Tibial artery (tissue), 4 donors: Measurements from ENCODE around the gene SPRY1.

Experiments used
- DNase-seq, 2 donors: peaks; one replicate each; pipeline ENCODE4 v3.0.0-alpha.2; 2019
- H3K27ac ChIP-seq, 2 donors: fragments of 200-600 bp; sonication (generic) in 1 of 2; 1 replicate in 1 of 2; 2 replicates in 1 of 2; pipeline ENCODE4 v1.5.1; 2018 to 2019; ENCODE audit warnings: mild to moderate bottlenecking in 1 of 2
- H3K27me3 ChIP-seq, 2 donors: fragments of 200-600 bp; sonication (generic) in 1 of 2; one replicate each; pipeline versions ENCODE4 v1.5.1 to v1.6.0; 2016 to 2019
- H3K36me3 ChIP-seq, 3 donors: fragments of 200-600 bp; sonication (generic) in 2 of 3; one replicate each; pipeline ENCODE4 v1.5.1; 2016 to 2019; ENCODE audit warnings: mild to moderate bottlenecking in 2 of 3
- H3K4me1 ChIP-seq, 4 donors: fragments of 200-600 bp; sonication (generic) in 2 of 4; 1 replicate in 3 of 4; 2 replicates in 1 of 4; pipeline ENCODE4 v1.5.1; 2016 to 2019
- H3K4me3 ChIP-seq, 2 donors: fragments of 200-600 bp; sonication (generic) in 1 of 2; 1 replicate in 1 of 2; 2 replicates in 1 of 2; pipeline ENCODE4 v1.5.1; 2018 to 2019; ENCODE audit warnings: mild to moderate bottlenecking in 2 of 2
- H3K9me3 ChIP-seq, 3 donors: fragments of 200-600 bp; sonication (generic) in 1 of 3; one replicate each; pipeline ENCODE4 v1.5.1; 2016 to 2019
- CTCF ChIP-seq, 2 experiments: fragments of 200-600 bp in 1 of 2; fragments of 450-650 bp in 1 of 2; IDR thresholded peaks; one replicate each; pipeline ENCODE4 v1.5.1; 2017 to 2019; ENCODE audit warnings: antibody characterized with exemption in 2 of 2, mild to moderate bottlenecking in 1 of 2, moderate library complexity in 1 of 2
- intact Hi-C: fragments of 100-400 bp; cut with DNase I; formaldehyde crosslinking; loops from one replicate; pipeline ENCODE4 v1.15.0; 2023; ENCODE audit warnings: low total_unique reads

The SPRY1 gene

GRCh38 chr4:123427951-123428350, 31.4 kb downstream of the SPRY1 start:
- H3K36me3 ChIP-seq = no peaks in the 10 kb centered on the region
- H3K27me3 ChIP-seq = no peaks in the 10 kb centered on the region
- DNase-seq = no peak
- no peak overlapping the region for H3K27ac ChIP-seq
- peaks cover 0 to 5% (median 0%) of the 10 kb centered on the region in 3 donors for H3K9me3 ChIP-seq
- no peak for TF ChIP-seq CTCF (IDR thresholded peaks at IDR 0.05)
- no peaks in the 10 kb centered on the region for H3K4me1 ChIP-seq
- intact Hi-C loops = no loop called here
- no peak overlapping the region for H3K4me3 ChIP-seq

- Histone ChIP-seq H3K27ac (no peak overlapping the region), H3K4me1 (no peaks in the 10 kb centered on the region), H3K4me3 (no peak overlapping the region), H3K36me3 (no peaks in the 10 kb centered on the region), H3K27me3 (no peaks in the 10 kb centered on the region), H3K9me3 (peaks cover 0 to 5% (median 0%) of the 10 kb centered on the region in 3 donors)
- TF ChIP-seq CTCF (IDR thresholded peaks at IDR 0.05) = no peak
- intact Hi-C loops = no loop called here
- no peak for DNase-seq
These were observed 33.4 kb downstream of the SPRY1 start for GRCh38 chr4:123430031-123430430.

- no peak for TF ChIP-seq CTCF (IDR thresholded peaks at IDR 0.05)
- Histone ChIP-seq H3K27me3 (no peaks in the 10 kb centered on the region), H3K4me3 (no peak overlapping the region), H3K36me3 (no peaks in the 10 kb centered on the region), H3K27ac (no peak overlapping the region), H3K9me3 (peaks cover 0 to 5% (median 0%) of the 10 kb centered on the region in 3 donors), H3K4me1 (no peaks in the 10 kb centered on the region)
- DNase-seq = no peak
- intact Hi-C loops = no loop called here
These were observed 33.9 kb downstream of the SPRY1 start for GRCh38 chr4:123430501-123430900.

GRCh38 chr4:123433573-123433972, 37.0 kb downstream of the SPRY1 start:
- no peak for DNase-seq
- Histone ChIP-seq H3K4me1 (no peaks in the 10 kb centered on the region), H3K27ac (no peak overlapping the region), H3K36me3 (no peaks in the 10 kb centered on the region), H3K4me3 (no peak overlapping the region), H3K9me3 (no peaks in the 10 kb centered on the region), H3K27me3 (no peaks in the 10 kb centered on the region)
- intact Hi-C loops = no loop called here
- no peak for TF ChIP-seq CTCF (IDR thresholded peaks at IDR 0.05)

GRCh38 chr4:123433976-123434375, 37.4 kb downstream of the SPRY1 start:
- H3K4me3 ChIP-seq = no peak overlapping the region
- no peaks in the 10 kb centered on the region for H3K36me3 ChIP-seq
- no peaks in the 10 kb centered on the region for H3K9me3 ChIP-seq
- H3K27me3 ChIP-seq = no peaks in the 10 kb centered on the region
- no peak for TF ChIP-seq CTCF (IDR thresholded peaks at IDR 0.05)
- intact Hi-C loops = no loop called here
- DNase-seq = no peak
- H3K27ac ChIP-seq = no peak overlapping the region
- H3K4me1 ChIP-seq = no peaks in the 10 kb centered on the region
